K562 (cell line): ENCODE measurements around the gene ETFRF1. TPM values are rescaled to one million over a fixed set of nuclear protein-coding genes. Genes with fewer than 3 reads are reported as not detected.

Source experiments
- ATAC-seq: fragments of 200-7000 bp; cut with Tn5 transposase; 3 replicates; pipeline ENCODE4 v1.9.1; 2020; ENCODE audit warnings: moderate library complexity
- BruUV-seq: library from RNA; stranded (reverse); fragments of 400-500 nt; replicated peaks from 2 replicates; lab custom pipeline; 2021; lab: Mats Ljungman, UMichigan
- CTCF ChIA-PET: fragments of 300-600 bp; formaldehyde crosslinking; extraction: SDS; loops from one replicate; lab custom pipeline; 2021; ENCODE audit warnings: low intra/inter-chr PET ratio; lab: Yijun Ruan, JAX
- POLR2A ChIA-PET: fragments of 300-600, 350-650 bp; sonication (Branson Sonifier 250); formaldehyde crosslinking; extraction: SDS; loops from one replicate; lab custom pipeline; 2021; ENCODE audit warnings: antibody characterized with exemption, inconsistent platforms; lab: Yijun Ruan, JAX
- DNase-seq, 4 experiments: peaks; one replicate each; pipeline versions ENCODE4 v3.0.0 to v3.0.0-alpha.2; 2011 to 2018; ENCODE audit warnings: low spot score in 3 of 4, mixed read lengths in 3 of 4; ENCODE audit errors: extremely low read depth in 1 of 4
- FAIRE-seq: peaks from 2 replicates; lab custom pipeline; 2011; peaks lifted over from hg19 to GRCh38; lab: Jason Lieb, UNC
- H2AFZ ChIP-seq: 2 replicates; pipeline ENCODE4 v1.6.0; 2011; ENCODE audit warnings: low read depth, low read length, control low read depth, inconsistent platforms
- H3K27ac ChIP-seq: fragments of 200-600 bp; 3 replicates; pipeline ENCODE4 v1.8.0; 2011; ENCODE audit warnings: low read depth, mild to moderate bottlenecking, control low read depth, inconsistent platforms, low read length, moderate library complexity, mixed read lengths; ENCODE audit errors: extremely low read depth
- H3K27me3 ChIP-seq, 2 experiments: fragments of 300-600 bp in 1 of 2; 2 replicates in 1 of 2; 3 replicates in 1 of 2; pipeline versions ENCODE4 v1.6.0 to v1.8.0; 2011; ENCODE audit warnings: inconsistent platforms in 2 of 2, low read length in 2 of 2, mild to moderate bottlenecking in 1 of 2, mixed read lengths in 1 of 2, moderate library complexity in 1 of 2; ENCODE audit not compliant: control insufficient read depth in 2 of 2, insufficient read depth in 2 of 2
- H3K36me3 ChIP-seq: fragments of 300-600 bp; 3 replicates; pipeline ENCODE4 v1.8.0; 2011; ENCODE audit warnings: mild to moderate bottlenecking, low read length, inconsistent platforms; ENCODE audit not compliant: control insufficient read depth, insufficient read depth
- H3K4me1 ChIP-seq, 2 experiments: fragments of 200-600 bp in 1 of 2; replicated peaks in 1 of 2; 2 replicates in 1 of 2; 3 replicates in 1 of 2; pipeline versions ENCODE4 v1.5.1 to v1.8.0; 2011; ENCODE audit warnings: inconsistent platforms in 2 of 2, low read length in 2 of 2, mild to moderate bottlenecking in 1 of 2, mixed read lengths in 1 of 2, moderate library complexity in 1 of 2; ENCODE audit not compliant: control insufficient read depth in 2 of 2, insufficient read depth in 2 of 2
- H3K4me2 ChIP-seq: 2 replicates; pipeline ENCODE4 v1.6.1; 2011; ENCODE audit warnings: low read length, control low read depth, inconsistent platforms, mixed read lengths; ENCODE audit not compliant: insufficient read depth
- H3K4me3 ChIP-seq: fragments of 200-600 bp; sonication (generic), shearing (Covaris generic); 2 replicates; pipeline ENCODE4 v1.5.1; 2016; ENCODE audit warnings: control low read depth, inconsistent platforms
- H3K79me2 ChIP-seq: fragments of 200-600 bp; 3 replicates; pipeline ENCODE4 v1.8.0; 2011; ENCODE audit warnings: low read length, inconsistent platforms; ENCODE audit not compliant: control insufficient read depth, insufficient read depth
- H3K9ac ChIP-seq, 2 experiments: 2 replicates each; pipeline versions ENCODE4 v1.6.0 to v1.6.1; 2011; ENCODE audit warnings: low read depth in 2 of 2, low read length in 2 of 2, control low read depth in 1 of 2, inconsistent platforms in 1 of 2, mild to moderate bottlenecking in 1 of 2, mixed read lengths in 1 of 2; ENCODE audit not compliant: insufficient read depth in 1 of 2
- H3K9me1 ChIP-seq: one replicate; pipeline ENCODE4 v1.6.0; 2011; ENCODE audit warnings: inconsistent platforms, mild to moderate bottlenecking, low read length, moderate library complexity; ENCODE audit not compliant: control insufficient read depth, insufficient read depth
- H3K9me3 ChIP-seq: replicated peaks from 2 replicates; pipeline ENCODE4 v1.5.1; 2011; ENCODE audit warnings: low read depth, low read length, inconsistent platforms; ENCODE audit not compliant: control insufficient read depth, insufficient read depth
- H4K20me1 ChIP-seq: replicated peaks from 2 replicates; pipeline ENCODE4 v1.6.1; 2011; ENCODE audit warnings: low read length, inconsistent platforms, mixed read lengths; ENCODE audit not compliant: control insufficient read depth, insufficient read depth
- ERF ChIP-seq: fragments of 450-650 bp; formaldehyde crosslinking; IDR thresholded peaks from 2 replicates; pipeline ENCODE4 v1.4.0; 2020; ENCODE audit warnings: mild to moderate bottlenecking, mixed read lengths
- FOSL1 ChIP-seq: fragments of 200-800 bp; sonication (Bioruptor generic); conservative IDR thresholded peaks from 2 replicates; pipeline ENCODE4 v1.6.1; 2016; ENCODE audit warnings: missing genetic modification characterization, missing compliant biosample characterization
- FOXJ3 ChIP-seq: sonication (generic); formaldehyde crosslinking; IDR thresholded peaks from 2 replicates; pipeline ENCODE4 v1.4.0; 2020; ENCODE audit warnings: mild to moderate bottlenecking, missing genetic modification reagents
- GATAD2A ChIP-seq: fragments of 450-650 bp; IDR thresholded peaks from 2 replicates; pipeline ENCODE4 v1.6.1; 2017
- JUND ChIP-seq, 2 experiments: IDR thresholded peaks; 2 replicates in 1 of 2; 3 replicates in 1 of 2; pipeline ENCODE4 v1.6.1; 2011; ENCODE audit warnings: borderline replicate concordance in 2 of 2, low read depth in 2 of 2, low read length in 2 of 2, improper control_type of control experiment in 1 of 2, missing biosample characterization in 1 of 2, missing genetic modification characterization in 1 of 2, missing genetic modification reagents in 1 of 2
- MBD2 ChIP-seq: sonication (generic); IDR thresholded peaks from 2 replicates; pipeline ENCODE4 v1.6.1; 2016; ENCODE audit warnings: low read depth, borderline replicate concordance
- PTBP1 ChIP-seq: fragments of 200-400 bp; formaldehyde crosslinking; IDR thresholded peaks from 2 replicates; pipeline ENCODE4 v1.6.1; 2017; ENCODE audit warnings: low read depth, low read length
- ZC3H11A ChIP-seq: IDR thresholded peaks from 2 replicates; pipeline ENCODE4 v1.6.1; 2012; ENCODE audit warnings: low read depth, low read length, improper control_type of control experiment
- ZNF143 ChIP-seq: sonication (generic); formaldehyde crosslinking; IDR thresholded peaks from 2 replicates; pipeline ENCODE4 v1.9.0; 2022; ENCODE audit warnings: mild to moderate bottlenecking, missing genetic modification reagents
- ZNF253 ChIP-seq: fragments of 250-450 bp; sonication (Bioruptor Pico); conservative IDR thresholded peaks from 2 replicates; pipeline ENCODE4 v1.6.1; 2021; ENCODE audit warnings: mild to moderate bottlenecking
- WGBS: fragments of 100-300 bp; shearing (Covaris generic); methylation state at CpG from one replicate; pipeline ENCODE4 v1.1.6; 2016; ENCODE audit warnings: low coverage, mixed read lengths; ENCODE audit not compliant: insufficient coverage; ENCODE audit errors: missing lambda C conversion rate; 5-methylcytosine and 5-hydroxymethylcytosine counted together
- in situ Hi-C: fragments of 300-500 bp; cut with MboI; formaldehyde crosslinking; loops from 4 replicates; pipeline ENCODE4 v1.15.0; 2018; ENCODE audit warnings: inconsistent platforms, mixed read lengths
- intact Hi-C: fragments of 100-400 bp; cut with micrococcal nuclease; formaldehyde crosslinking; loops from 2 replicates; pipeline ENCODE4 v1.14.2; 2022
- polyA plus RNA-seq, 8 experiments: library from polyadenylated mRNA; depleted of rRNA in 4 of 8; stranded (reverse) in 5 of 8; unstranded in 3 of 8; fragments of >200 nt; fragmentation: Nextera tagmentation in 2 of 8; fragmentation: Illumina TruSeq in 1 of 8; extraction: Ambion mirVana in 2 of 8; extraction: Trizol in 1 of 8; gene quantifications; 2 replicates each; pipeline versions ENCODE4 v1.2.1 to v1.2.3, GENCODE V29; 2011 to 2014; ENCODE audit warnings: inconsistent platforms in 1 of 8, missing spikeins in 1 of 8
- total RNA-seq, 7 experiments: library from RNA; depleted of rRNA in 6 of 7; stranded (reverse); fragments of >200 nt in 6 of 7; fragmentation: Illumina TruSeq in 2 of 7; extraction: Trizol in 2 of 7; gene quantifications; 2 replicates each; pipeline versions ENCODE4 v1.2.1 to v1.2.3, GENCODE V29; 2011 to 2021; ENCODE audit warnings: low replicate concordance in 1 of 7

Gene ETFRF1
- total and polyA plus RNA-seq, 9 of the 15 experiments (the other 6 are each of a cell fraction or from before 2014, with no cell fraction given), result 16.1 to 107 (median 33.7) TPM

GRCh38 chr12:25250744-25251730, 56.0 kb downstream of the ETFRF1 start, which contains the start of gene KRAS (continued):
- no peak for TF ChIP-seq FOXJ3 (CRISPR knock-in tag)
- no peak for TF ChIP-seq ZC3H11A
- TF ChIP-seq PTBP1, result no peak
- TF ChIP-seq ERF (CRISPR knock-in tag), result 0 out of 2 replicates have a peak, but pooled peaks have one; percentile 51
- TF ChIP-seq MBD2, result peak; percentile 7; the same call in 1 of the 2 replicates
- TF ChIP-seq, all 486 proteins: peak for 110

DNA sequence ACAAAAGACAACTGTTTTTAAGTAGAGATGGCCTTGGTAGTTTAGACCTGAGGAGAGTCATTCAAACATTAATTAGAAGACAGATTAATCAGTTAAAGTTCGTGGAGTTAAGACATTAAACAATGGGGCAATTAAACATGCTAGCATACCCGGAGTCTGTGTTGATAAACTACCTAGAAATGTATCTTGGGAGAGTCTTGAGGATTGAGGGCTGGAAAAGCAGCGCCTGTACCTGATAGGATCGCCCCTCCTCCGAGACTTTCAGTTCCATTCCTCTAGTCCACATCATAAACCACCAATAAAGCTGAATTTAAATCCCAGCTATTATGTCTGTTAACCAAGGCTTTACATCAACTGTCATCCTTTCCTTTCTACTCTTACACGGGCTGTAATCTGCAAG, 56.7 kb downstream of the ETFRF1 start:
- no peaks in the 10 kb centered on the region for H3K9me1 ChIP-seq
- peaks cover 32% of the 10 kb centered on the region for H3K79me2 ChIP-seq
- no peaks in the 10 kb centered on the region for H3K9me3 ChIP-seq
- H3K27me3 ChIP-seq, result no peaks in the 10 kb centered on the region; a peak in 1 of 5 replicates
- no TSS peak for BruUV-seq
- peak overlapping the region in 1 of 2 experiments; percentile 70; a peak in 2 of 4 replicates for H3K9ac ChIP-seq
- TF ChIP-seq GATAD2A (no peak), JUND (IDR thresholded peaks at IDR 0.05; ENCODE audit: borderline replicate concordance, low read depth, low read length) (no peak), JUND (tag; IDR thresholded peaks at IDR 0.05; ENCODE audit: borderline replicate concordance, low read depth, low read length) (no peak), FOSL1 (peak; percentile 41; the same call in 1 of the 2 replicates), ZNF143 (no peak), ZNF253 (CRISPR knock-in tag) (no peak)
- DNase-seq, result peak in 1 of 4 experiments; percentile 7
- 8% methylated on average over 6 of the region's 6 CpGs for WGBS
- intact Hi-C loops, result no loop called here
- no peaks in the 10 kb centered on the region for H4K20me1 ChIP-seq
- peak overlapping the region; percentile 83 for H3K27ac ChIP-seq
- peaks cover 8% of the 10 kb centered on the region; the same call in 1 of the 3 replicates for H3K36me3 ChIP-seq
- CTCF ChIA-PET, result no interaction called here
- peaks cover 4 to 7% of the 10 kb centered on the region in 2 experiments; a peak in 3 of 5 replicates for H3K4me1 ChIP-seq
- POLR2A ChIA-PET, result interaction anchor here (1.2 to 1.4 kb wide), 2 partner anchors 24 to 35 kb away, joined by 3 to 9 read pairs; no protein-coding TSS in a partner anchor
- ATAC-seq, result no peak
- peak overlapping the region; percentile 93 for H2AFZ ChIP-seq
- H3K4me3 ChIP-seq, result peak overlapping the region; percentile 84
- in situ Hi-C loops, result no loop called here
- peak overlapping the region; percentile 94 for H3K4me2 ChIP-seq
- peak; percentile 72 for FAIRE-seq
